SK-N-MC (cell line): ENCODE data around the gene CLTB.

Experiments
- EZH2 ChIP-seq: fragments of 200-600 bp; sonication (generic); IDR thresholded peaks from one replicate; pipeline ENCODE4 v1.6.1; 2017; ENCODE audit warnings: antibody characterized with exemption
- POLR2AphosphoS5 ChIP-seq: IDR thresholded peaks from 2 replicates; pipeline ENCODE4 v1.6.1; 2012; ENCODE audit warnings: mild to moderate bottlenecking, low read depth, low read length, borderline replicate concordance

GRCh38 chr5:176379881-176380280 is 36.5 kb downstream of the CLTB start:
- TF ChIP-seq EZH2 (no peak), POLR2AphosphoS5 (no peak)
